ENCODE data around the gene COX19.

COX19 gene

GRCh38 chr7:996079-996872 lies 20.9 kb upstream of the COX19 start:
- DNase-seq, result no peak
- intact Hi-C loops (cut with DNase I), result loop anchor here (10.0 kb wide), 1 partner anchor 159 kb away; no protein-coding TSS in a partner anchor

GRCh38 chr7:995571-995970 lies 20.2 kb upstream of the COX19 start:
- intact Hi-C loops (cut with DNase I), result loop anchor here (10.0 kb wide), 1 partner anchor 159 kb away; no protein-coding TSS in a partner anchor
- DNase-seq, result no peak

GRCh38 chr7:994592-995308 lies 19.4 kb upstream of the COX19 start:
- no peak for DNase-seq
- intact Hi-C loops (cut with DNase I), result loop anchor here (1.0 to 10.0 kb wide), 2 partner anchors 71 to 160 kb away; no protein-coding TSS in a partner anchor

- intact Hi-C loops (cut with DNase I), result loop anchor here (10.0 kb wide), 1 partner anchor 162 kb away; no protein-coding TSS in a partner anchor
- DNase-seq, result peak; percentile 93 to 100 (median 98)
These were observed 17.6 kb upstream of the COX19 start for GRCh38 chr7:992709-993607.

- intact Hi-C loops (cut with DNase I), result loop anchor here (10.0 kb wide), 1 partner anchor 163 kb away; no protein-coding TSS in a partner anchor
- peak in 3 of 42 donors; percentile 11 to 35 (median 30) for DNase-seq
These were observed 16.6 kb upstream of the COX19 start for GRCh38 chr7:991729-992656.

GRCh38 chr7:990933-991728 lies 15.8 kb upstream of the COX19 start:
- intact Hi-C loops (cut with DNase I), result loop anchor here (10.0 kb wide), 1 partner anchor 164 kb away; no protein-coding TSS in a partner anchor
- no peak for DNase-seq

- intact Hi-C loops (cut with DNase I), result loop anchor here (10.0 kb wide), 1 partner anchor 164 kb away; no protein-coding TSS in a partner anchor
- DNase-seq, result no peak
These were observed 15.1 kb upstream of the COX19 start for GRCh38 chr7:990352-990932.

- no peak for DNase-seq
- intact Hi-C loops (cut with DNase I), result no loop called here
These were observed 13.7 kb upstream of the COX19 start for GRCh38 chr7:988963-989529.

GRCh38 chr7:988426-988911 lies 13.1 kb upstream of the COX19 start:
- intact Hi-C loops (cut with DNase I), result no loop called here
- DNase-seq, result no peak

GRCh38 chr7:987909-988308 lies 12.6 kb upstream of the COX19 start:
- intact Hi-C loops (cut with DNase I), result no loop called here
- DNase-seq, result no peak

GRCh38 chr7:986766-987751 lies 11.7 kb upstream of the COX19 start:
- intact Hi-C loops (cut with DNase I), result no loop called here
- DNase-seq, result no peak

GRCh38 chr7:985915-986741 lies 10.8 kb upstream of the COX19 start:
- intact Hi-C loops (cut with DNase I), result no loop called here
- DNase-seq, result no peak

- no peak for DNase-seq
- intact Hi-C loops (cut with DNase I), result no loop called here
These were observed 9.7 kb upstream of the COX19 start for GRCh38 chr7:985127-985416.

GRCh38 chr7:984361-985126 lies 9.2 kb upstream of the COX19 start:
- intact Hi-C loops (cut with DNase I), result no loop called here
- DNase-seq, result no peak

Data from head of caudate nucleus (tissue), 42 donors.